HepG2 (cell line): ENCODE data around the gene TCAP. TPM values are rescaled to one million over a fixed set of nuclear protein-coding genes. Genes with fewer than 3 reads are reported as not detected.

ENCODE experiments used
- GATAD2A ChIP-seq: IDR thresholded peaks from 2 replicates; pipeline ENCODE4 v1.6.1; 2016
- HDAC6 ChIP-seq: fragments of 200-600 bp; sonication (generic); IDR thresholded peaks from 2 replicates; pipeline ENCODE4 v1.7.0; 2017; ENCODE audit warnings: mild to moderate bottlenecking, antibody characterized with exemption, low read length, low read depth
- IRX3 ChIP-seq: sonication (generic); formaldehyde crosslinking; IDR thresholded peaks from 2 replicates; pipeline ENCODE4 v1.8.1; 2023; ENCODE audit warnings: mild to moderate bottlenecking, low read depth, missing genetic modification reagents, borderline replicate concordance
- KLF13 ChIP-seq: sonication (generic); formaldehyde crosslinking; IDR thresholded peaks from 2 replicates; pipeline ENCODE4 v1.4.0; 2020; ENCODE audit warnings: mild to moderate bottlenecking, missing genetic modification reagents
- PHF20 ChIP-seq: sonication (generic); formaldehyde crosslinking; IDR thresholded peaks from 2 replicates; pipeline ENCODE4 v1.5.0; 2020; ENCODE audit warnings: mild to moderate bottlenecking, missing genetic modification reagents
- PHF21A ChIP-seq: sonication (generic); formaldehyde crosslinking; IDR thresholded peaks from 2 replicates; pipeline ENCODE4 v1.5.0; 2020; ENCODE audit warnings: mild to moderate bottlenecking, missing genetic modification reagents
- REPIN1 ChIP-seq: sonication (generic); formaldehyde crosslinking; IDR thresholded peaks from 2 replicates; pipeline ENCODE4 v1.8.0; 2022; ENCODE audit warnings: missing genetic modification reagents, low read depth, mild to moderate bottlenecking, borderline replicate concordance
- RNF2 ChIP-seq: fragments of 450-650 bp; conservative IDR thresholded peaks from 2 replicates; pipeline ENCODE4 v1.6.1; 2016; ENCODE audit warnings: low read depth
- RXRB ChIP-seq: IDR thresholded peaks from 2 replicates; pipeline ENCODE4 v1.6.1; 2016; ENCODE audit warnings: borderline replicate concordance, missing genetic modification reagents, missing compliant biosample characterization
- SRF ChIP-seq: IDR thresholded peaks from 2 replicates; pipeline ENCODE4 v1.6.1; 2011; ENCODE audit warnings: mild to moderate bottlenecking, low read depth, low read length, moderate library complexity
- ZBTB21 ChIP-seq: sonication (generic); formaldehyde crosslinking; IDR thresholded peaks from 2 replicates; pipeline ENCODE4 v1.4.0; 2020; ENCODE audit warnings: missing genetic modification reagents
- ZC3H13 ChIP-seq: sonication (generic); formaldehyde crosslinking; IDR thresholded peaks from 2 replicates; pipeline ENCODE4 v1.8.1; 2023; ENCODE audit warnings: mild to moderate bottlenecking, missing genetic modification reagents, moderate library complexity
- ZFP36 ChIP-seq: fragments of 150-350 bp; IDR thresholded peaks from 2 replicates; pipeline ENCODE4 v1.6.1; 2018; ENCODE audit warnings: borderline replicate concordance, low read length, low read depth; ENCODE audit not compliant: partially characterized antibody
- ZNF263 ChIP-seq: sonication (generic); formaldehyde crosslinking; IDR thresholded peaks from 2 replicates; pipeline ENCODE4 v1.4.0; 2020; ENCODE audit warnings: missing genetic modification reagents
- ZNF460 ChIP-seq: sonication (generic); formaldehyde crosslinking; IDR thresholded peaks from 2 replicates; pipeline ENCODE4 v1.5.1; 2020; ENCODE audit warnings: missing genetic modification reagents, mild to moderate bottlenecking, borderline replicate concordance
- ZNF484 ChIP-seq: sonication (generic); formaldehyde crosslinking; IDR thresholded peaks from 2 replicates; pipeline ENCODE4 v1.5.1; 2020; ENCODE audit warnings: mild to moderate bottlenecking, low read depth, missing genetic modification reagents, borderline replicate concordance
- ZNF496 ChIP-seq: sonication (generic); formaldehyde crosslinking; IDR thresholded peaks from 2 replicates; pipeline ENCODE4 v1.8.1; 2023; ENCODE audit warnings: mild to moderate bottlenecking, moderate library complexity, missing genetic modification reagents; ENCODE audit not compliant: insufficient replicate concordance
- ZNF557 ChIP-seq: sonication (generic); formaldehyde crosslinking; IDR thresholded peaks from 2 replicates; pipeline ENCODE4 v1.4.0; 2020; ENCODE audit warnings: missing genetic modification reagents
- ZNF563 ChIP-seq: sonication (generic); formaldehyde crosslinking; IDR thresholded peaks from 2 replicates; pipeline ENCODE4 v1.8.0; 2022; ENCODE audit warnings: mild to moderate bottlenecking, moderate library complexity, missing genetic modification reagents
- ZNF883 ChIP-seq: sonication (generic); formaldehyde crosslinking; IDR thresholded peaks from 2 replicates; pipeline ENCODE4 v1.5.1; 2020; ENCODE audit warnings: mild to moderate bottlenecking, missing genetic modification reagents; ENCODE audit errors: not compliant biosample characterization
- polyA plus RNA-seq, 8 experiments: library from polyadenylated mRNA; depleted of rRNA in 3 of 8; stranded (reverse) in 7 of 8; unstranded in 1 of 8; fragments of >200 nt; fragmentation: Illumina TruSeq in 4 of 8; extraction: Trizol in 4 of 8; gene quantifications; 2 replicates each; pipeline versions ENCODE4 v1.2.1 to v1.2.3, GENCODE V29; 2011 to 2016; ENCODE audit warnings: low read depth in 4 of 8, missing spikeins in 1 of 8, mixed read lengths in 1 of 8; ENCODE audit not compliant: insufficient read depth in 1 of 8
- total RNA-seq, 5 experiments: library from RNA; depleted of rRNA; stranded (reverse); fragments of >200 nt; fragmentation: Illumina TruSeq; extraction: Trizol; gene quantifications; 2 replicates each; pipeline ENCODE4 v1.2.3, GENCODE V29; 2016; ENCODE audit warnings: low read depth in 1 of 5
- TF ChIP-seq, protein P1 (sequence below): sonication (generic); formaldehyde crosslinking; IDR thresholded peaks from 2 replicates; pipeline ENCODE4 v1.8.1; 2023; ENCODE audit warnings: mild to moderate bottlenecking, missing genetic modification reagents
- TF ChIP-seq, protein P2 (sequence below): sonication (generic); formaldehyde crosslinking; IDR thresholded peaks from 2 replicates; pipeline ENCODE4 v1.4.0; 2020; ENCODE audit warnings: missing genetic modification reagents, borderline replicate concordance
- TF ChIP-seq, protein P3 (sequence below): sonication (generic); formaldehyde crosslinking; IDR thresholded peaks from 2 replicates; pipeline ENCODE4 v1.5.0; 2020; ENCODE audit warnings: mild to moderate bottlenecking, missing genetic modification reagents
- TF ChIP-seq, protein P4 (sequence below): IDR thresholded peaks from 2 replicates; pipeline ENCODE4 v1.6.1; 2018; ENCODE audit warnings: missing genetic modification reagents, mild to moderate bottlenecking, missing compliant biosample characterization

TCAP gene
- total and polyA plus RNA-seq, 2 of the 13 experiments (the other 11 are each of a cell fraction or from before 2014, with no cell fraction given): 0.24 to 0.65 TPM

DNA sequence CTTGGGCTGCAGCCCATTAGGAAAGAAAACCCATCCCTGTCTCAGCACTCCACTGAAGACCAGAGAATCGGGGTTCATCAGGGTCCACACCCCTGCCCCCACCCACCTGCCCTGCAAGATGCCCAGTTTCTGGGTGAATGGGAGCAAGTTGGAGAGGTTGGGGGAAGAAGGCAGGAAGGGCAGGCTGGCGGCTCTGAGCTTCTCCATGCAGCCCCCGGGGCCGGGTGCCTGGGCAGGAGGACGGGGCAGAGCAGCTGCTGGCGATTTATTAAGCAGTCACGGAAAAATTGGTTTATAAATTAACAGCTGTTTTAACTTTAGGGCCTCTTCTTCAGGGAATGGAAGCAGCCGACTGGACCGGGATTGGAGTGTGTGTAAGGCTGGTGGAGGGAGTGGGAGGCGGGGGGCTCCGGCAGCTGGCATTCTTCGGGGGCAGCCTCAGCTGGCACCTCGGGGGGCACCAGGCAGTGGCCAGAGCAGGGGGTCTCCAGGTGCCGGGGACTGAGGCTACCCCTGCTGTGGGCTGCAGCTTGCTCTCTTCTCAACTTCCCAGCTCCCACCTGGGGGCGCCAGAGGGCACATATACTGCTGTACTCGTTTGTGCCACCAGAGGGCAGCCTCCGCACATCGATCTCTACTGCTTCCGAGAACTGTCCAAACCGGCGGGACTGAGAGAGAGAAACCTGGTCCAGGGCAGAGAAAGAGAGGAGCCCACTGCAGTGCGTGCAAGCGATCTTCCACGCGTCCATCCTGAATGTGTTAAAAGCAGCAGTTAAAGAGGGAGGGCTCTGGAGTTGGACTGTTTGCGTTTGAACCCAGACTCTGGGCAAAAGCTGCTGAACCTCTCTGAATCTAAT lies 43.4 kb upstream of the TCAP start (continued):
- TF ChIP-seq IRX3 (CRISPR knock-in tag): no peak
- peak; percentile 50; the same call in 1 of the 2 replicates for TF ChIP-seq ZNF263
- no peak for TF ChIP-seq ZNF557
- no peak for TF ChIP-seq ZNF484 (CRISPR knock-in tag)
- TF ChIP-seq ZC3H13 (CRISPR knock-in tag): no peak
- TF ChIP-seq PHF21A: 0 out of 2 replicates have a peak, but pooled peaks have one; percentile 28
- peak; percentile 52 for TF ChIP-seq ZFP36
- peak; percentile 69; the same call in 1 of the 2 replicates for TF ChIP-seq REPIN1 (CRISPR knock-in tag)
- TF ChIP-seq SRF: no peak
- no peak; the same call in 1 of the 2 replicates for TF ChIP-seq RNF2
- TF ChIP-seq RXRB (CRISPR knock-in tag): peak; percentile 77
- no peak for TF ChIP-seq ZNF883 (CRISPR knock-in tag)
- TF ChIP-seq GATAD2A (CRISPR knock-in tag): peak; percentile 81
- TF ChIP-seq KLF13 (CRISPR knock-in tag): no peak
- TF ChIP-seq, protein P1, sequence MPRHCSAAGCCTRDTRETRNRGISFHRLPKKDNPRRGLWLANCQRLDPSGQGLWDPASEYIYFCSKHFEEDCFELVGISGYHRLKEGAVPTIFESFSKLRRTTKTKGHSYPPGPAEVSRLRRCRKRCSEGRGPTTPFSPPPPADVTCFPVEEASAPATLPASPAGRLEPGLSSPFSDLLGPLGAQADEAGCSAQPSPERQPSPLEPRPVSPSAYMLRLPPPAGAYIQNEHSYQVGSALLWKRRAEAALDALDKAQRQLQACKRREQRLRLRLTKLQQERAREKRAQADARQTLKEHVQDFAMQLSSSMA (CRISPR knock-in tag): 0 out of 2 replicates have a peak, but pooled peaks have one; percentile 27
- no peak for TF ChIP-seq ZNF563 (CRISPR knock-in tag)
- no peak for TF ChIP-seq PHF20 (CRISPR knock-in tag)
- TF ChIP-seq HDAC6: no peak
- no peak for TF ChIP-seq ZNF460
- TF ChIP-seq ZNF496 (CRISPR knock-in tag): no peak
- TF ChIP-seq, protein P2, sequence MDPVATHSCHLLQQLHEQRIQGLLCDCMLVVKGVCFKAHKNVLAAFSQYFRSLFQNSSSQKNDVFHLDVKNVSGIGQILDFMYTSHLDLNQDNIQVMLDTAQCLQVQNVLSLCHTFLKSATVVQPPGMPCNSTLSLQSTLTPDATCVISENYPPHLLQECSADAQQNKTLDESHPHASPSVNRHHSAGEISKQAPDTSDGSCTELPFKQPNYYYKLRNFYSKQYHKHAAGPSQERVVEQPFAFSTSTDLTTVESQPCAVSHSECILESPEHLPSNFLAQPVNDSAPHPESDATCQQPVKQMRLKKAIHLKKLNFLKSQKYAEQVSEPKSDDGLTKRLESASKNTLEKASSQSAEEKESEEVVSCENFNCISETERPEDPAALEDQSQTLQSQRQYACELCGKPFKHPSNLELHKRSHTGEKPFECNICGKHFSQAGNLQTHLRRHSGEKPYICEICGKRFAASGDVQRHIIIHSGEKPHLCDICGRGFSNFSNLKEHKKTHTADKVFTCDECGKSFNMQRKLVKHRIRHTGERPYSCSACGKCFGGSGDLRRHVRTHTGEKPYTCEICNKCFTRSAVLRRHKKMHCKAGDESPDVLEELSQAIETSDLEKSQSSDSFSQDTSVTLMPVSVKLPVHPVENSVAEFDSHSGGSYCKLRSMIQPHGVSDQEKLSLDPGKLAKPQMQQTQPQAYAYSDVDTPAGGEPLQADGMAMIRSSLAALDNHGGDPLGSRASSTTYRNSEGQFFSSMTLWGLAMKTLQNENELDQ (CRISPR knock-in tag): no peak
- TF ChIP-seq, protein P3, sequence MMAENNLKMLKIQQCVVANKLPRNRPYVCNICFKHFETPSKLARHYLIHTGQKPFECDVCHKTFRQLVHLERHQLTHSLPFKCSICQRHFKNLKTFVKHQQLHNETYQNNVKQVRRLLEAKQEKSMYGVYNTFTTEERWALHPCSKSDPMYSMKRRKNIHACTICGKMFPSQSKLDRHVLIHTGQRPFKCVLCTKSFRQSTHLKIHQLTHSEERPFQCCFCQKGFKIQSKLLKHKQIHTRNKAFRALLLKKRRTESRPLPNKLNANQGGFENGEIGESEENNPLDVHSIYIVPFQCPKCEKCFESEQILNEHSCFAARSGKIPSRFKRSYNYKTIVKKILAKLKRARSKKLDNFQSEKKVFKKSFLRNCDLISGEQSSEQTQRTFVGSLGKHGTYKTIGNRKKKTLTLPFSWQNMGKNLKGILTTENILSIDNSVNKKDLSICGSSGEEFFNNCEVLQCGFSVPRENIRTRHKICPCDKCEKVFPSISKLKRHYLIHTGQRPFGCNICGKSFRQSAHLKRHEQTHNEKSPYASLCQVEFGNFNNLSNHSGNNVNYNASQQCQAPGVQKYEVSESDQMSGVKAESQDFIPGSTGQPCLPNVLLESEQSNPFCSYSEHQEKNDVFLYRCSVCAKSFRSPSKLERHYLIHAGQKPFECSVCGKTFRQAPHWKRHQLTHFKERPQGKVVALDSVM (CRISPR knock-in tag): peak; percentile 55
- TF ChIP-seq ZBTB21 (CRISPR knock-in tag): no peak
- TF ChIP-seq, protein P4, sequence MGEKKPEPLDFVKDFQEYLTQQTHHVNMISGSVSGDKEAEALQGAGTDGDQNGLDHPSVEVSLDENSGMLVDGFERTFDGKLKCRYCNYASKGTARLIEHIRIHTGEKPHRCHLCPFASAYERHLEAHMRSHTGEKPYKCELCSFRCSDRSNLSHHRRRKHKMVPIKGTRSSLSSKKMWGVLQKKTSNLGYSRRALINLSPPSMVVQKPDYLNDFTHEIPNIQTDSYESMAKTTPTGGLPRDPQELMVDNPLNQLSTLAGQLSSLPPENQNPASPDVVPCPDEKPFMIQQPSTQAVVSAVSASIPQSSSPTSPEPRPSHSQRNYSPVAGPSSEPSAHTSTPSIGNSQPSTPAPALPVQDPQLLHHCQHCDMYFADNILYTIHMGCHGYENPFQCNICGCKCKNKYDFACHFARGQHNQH (CRISPR knock-in tag): peak; percentile 87; the same call in 1 of the 2 replicates
